Ovary (tissue), 9 donors: ENCODE measurements around the gene PRR16. TPM values are rescaled to one million over a fixed set of nuclear protein-coding genes. Genes with fewer than 3 reads are reported as not detected.

Experiments
- DNase-seq, 5 donors: peaks; one replicate each; pipeline ENCODE4 v3.0.0-alpha.2; 2019 to 2020
- H3K27ac ChIP-seq, 2 donors: fragments of 200-600 bp; one replicate each; pipeline versions ENCODE4 v1.5.1 to v1.8.0; 2019 to 2022
- H3K27me3 ChIP-seq: fragments of 200-600 bp; one replicate; pipeline ENCODE4 v1.8.0; 2022
- H3K36me3 ChIP-seq: fragments of 200-600 bp; sonication (generic); one replicate; pipeline ENCODE4 v1.5.1; 2019
- H3K4me1 ChIP-seq: one replicate; pipeline ENCODE4 v1.8.1; 2013; ENCODE audit warnings: mild to moderate bottlenecking, moderate library complexity; ENCODE audit not compliant: insufficient read depth
- H3K4me3 ChIP-seq: fragments of 200-600 bp; sonication (generic); one replicate; pipeline ENCODE4 v1.5.1; 2017
- H3K9me3 ChIP-seq, 2 donors: fragments of 200-600 bp in 1 of 2; sonication (generic) in 1 of 2; one replicate each; pipeline versions ENCODE4 v1.5.1 to v1.8.1; 2013 to 2019; ENCODE audit warnings: mild to moderate bottlenecking in 1 of 2, moderate library complexity in 1 of 2
- EP300 ChIP-seq: sonication (generic); formaldehyde crosslinking; IDR thresholded peaks from one replicate; pipeline ENCODE4 v1.6.1; 2017; ENCODE audit warnings: antibody characterized with exemption
- POLR2A ChIP-seq: fragments of 450-650 bp; IDR thresholded peaks from one replicate; pipeline ENCODE4 v1.6.1; 2017; ENCODE audit warnings: antibody characterized with exemption, mild to moderate bottlenecking, moderate library complexity
- WGBS, 3 donors: extraction: QIAGEN DNeasy Blood & Tissue Kit in 1 of 3; methylation state at CpG; one replicate each; pipeline versions ENCODE4 v1.1.5 to v1.1.7; 2013 to 2017; 5-methylcytosine and 5-hydroxymethylcytosine counted together
- intact Hi-C, 4 donors: fragments of 100-400 bp; cut with DNase I; formaldehyde crosslinking; loops; one replicate each; pipeline versions ENCODE4 v1.11.0 to v1.15.1; 2022 to 2023
- polyA plus RNA-seq, 2 donors: library from polyadenylated mRNA; stranded (reverse); fragments of 200-250 nt in 1 of 2; fragments of 350-450 nt in 1 of 2; fragmentation: Illumina TruSeq in 1 of 2; extraction: RNeasy Lipid Tissue Mini Kit (QIAGEN cat#74804) in 1 of 2; gene quantifications; one replicate each; pipeline ENCODE4 v1.2.3, GENCODE V29; 2013 to 2014
- total RNA-seq, 7 donors: library from RNA; depleted of rRNA in 2 of 7; stranded (reverse); fragments of >200 nt in 2 of 7; fragmentation: NEBNext Ultra II Directional in 3 of 7; extraction: Animal tissue kit (Norgen Biotek cat#: 25700) in 3 of 7; gene quantifications; one replicate each; pipeline versions ENCODE4 v1.1.0 to v1.2.4, GENCODE V29; 2016 to 2023
- TF ChIP-seq, protein P1 (sequence below), 3 donors: fragments of 450-650 bp in 2 of 3; fragments of 200-600 bp in 1 of 3; IDR thresholded peaks; one replicate each; pipeline versions ENCODE4 v1.5.1 to v1.8.0; 2016 to 2022; ENCODE audit warnings: antibody characterized with exemption in 3 of 3, mild to moderate bottlenecking in 1 of 3
- donor health status: DM: no; HTN: no; CAD: no; lungs with moderate emphysema.
- donor health status: DM: no; HTN: no; CAD: no.
- donor health status: Bipolar disorder and iron deficiency.
- donor health status: DM: yes; HTN: yes; CAD: no.
- donor health status: DM: no; HTN: no; CAD: no.
- donor health status: DM: yes; HTN: yes; CAD: no.

PRR16 gene
- total and polyA plus RNA-seq, 9 donors = 1.5 to 11.0 (median 4.6) TPM

DNA sequence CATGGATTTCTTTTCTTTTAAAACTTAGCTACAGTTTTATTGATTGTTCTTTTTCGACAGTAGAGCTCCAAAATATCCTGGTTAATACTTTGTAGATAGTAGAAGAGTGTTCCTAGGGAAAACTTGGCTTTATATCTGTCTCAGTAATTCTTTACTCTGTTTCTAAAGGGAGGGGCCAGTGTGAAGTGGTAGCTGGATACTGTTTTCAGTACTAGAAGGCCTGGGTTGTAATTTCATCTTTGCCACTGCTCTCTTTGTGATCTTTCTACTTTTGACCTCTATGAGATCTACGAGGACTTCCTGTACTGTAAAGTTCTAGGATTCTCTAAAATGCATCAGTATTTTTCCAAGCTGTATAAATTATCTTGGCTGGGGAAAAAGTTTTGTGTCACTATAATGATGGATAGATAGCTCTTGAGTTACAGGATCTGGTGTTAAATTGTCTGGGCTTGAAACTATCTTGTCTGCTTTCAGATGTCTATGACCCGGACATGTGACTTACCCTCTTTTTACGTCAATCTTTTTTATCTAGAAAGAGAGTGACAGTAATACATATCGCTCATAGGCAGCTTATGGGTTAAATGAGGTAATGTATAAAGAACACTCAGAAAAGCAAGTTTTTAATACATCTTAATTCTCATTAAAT is 53.6 kb downstream of the PRR16 start:
- intact Hi-C loops = no loop called here
- H3K27me3 ChIP-seq = no peaks in the 10 kb centered on the region
- TF ChIP-seq, protein P1, sequence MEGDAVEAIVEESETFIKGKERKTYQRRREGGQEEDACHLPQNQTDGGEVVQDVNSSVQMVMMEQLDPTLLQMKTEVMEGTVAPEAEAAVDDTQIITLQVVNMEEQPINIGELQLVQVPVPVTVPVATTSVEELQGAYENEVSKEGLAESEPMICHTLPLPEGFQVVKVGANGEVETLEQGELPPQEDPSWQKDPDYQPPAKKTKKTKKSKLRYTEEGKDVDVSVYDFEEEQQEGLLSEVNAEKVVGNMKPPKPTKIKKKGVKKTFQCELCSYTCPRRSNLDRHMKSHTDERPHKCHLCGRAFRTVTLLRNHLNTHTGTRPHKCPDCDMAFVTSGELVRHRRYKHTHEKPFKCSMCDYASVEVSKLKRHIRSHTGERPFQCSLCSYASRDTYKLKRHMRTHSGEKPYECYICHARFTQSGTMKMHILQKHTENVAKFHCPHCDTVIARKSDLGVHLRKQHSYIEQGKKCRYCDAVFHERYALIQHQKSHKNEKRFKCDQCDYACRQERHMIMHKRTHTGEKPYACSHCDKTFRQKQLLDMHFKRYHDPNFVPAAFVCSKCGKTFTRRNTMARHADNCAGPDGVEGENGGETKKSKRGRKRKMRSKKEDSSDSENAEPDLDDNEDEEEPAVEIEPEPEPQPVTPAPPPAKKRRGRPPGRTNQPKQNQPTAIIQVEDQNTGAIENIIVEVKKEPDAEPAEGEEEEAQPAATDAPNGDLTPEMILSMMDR (IDR thresholded peaks at IDR 0.05) = no peak
- TF ChIP-seq POLR2A (no peak), EP300 (no peak)
- no peak overlapping the region for H3K27ac ChIP-seq
- H3K4me1 ChIP-seq = no peaks in the 10 kb centered on the region
- 58 to 71% (median 62%) methylated on average over 5 of the region's 5 CpGs for WGBS, 3 donors
- H3K9me3 ChIP-seq = no peaks in the 10 kb centered on the region
- H3K4me3 ChIP-seq = no peak overlapping the region
- DNase-seq = no peak
- no peaks in the 10 kb centered on the region for H3K36me3 ChIP-seq

GRCh38 chr5:120518581-120518980 is 54.5 kb downstream of the PRR16 start:
- H3K27ac ChIP-seq = no peak overlapping the region
- intact Hi-C loops = no loop called here
- H3K4me3 ChIP-seq = no peak overlapping the region
- no peaks in the 10 kb centered on the region for H3K36me3 ChIP-seq
- H3K27me3 ChIP-seq = no peaks in the 10 kb centered on the region
- TF ChIP-seq POLR2A = no peak
- no peak for TF ChIP-seq EP300
- TF ChIP-seq, protein P1 (IDR thresholded peaks at IDR 0.05) = no peak
- H3K4me1 ChIP-seq = no peaks in the 10 kb centered on the region
- 47 to 71% (median 58%) methylated on average over 1 of the region's 1 CpG for WGBS, 3 donors
- DNase-seq = no peak
- no peaks in the 10 kb centered on the region for H3K9me3 ChIP-seq

DNA sequence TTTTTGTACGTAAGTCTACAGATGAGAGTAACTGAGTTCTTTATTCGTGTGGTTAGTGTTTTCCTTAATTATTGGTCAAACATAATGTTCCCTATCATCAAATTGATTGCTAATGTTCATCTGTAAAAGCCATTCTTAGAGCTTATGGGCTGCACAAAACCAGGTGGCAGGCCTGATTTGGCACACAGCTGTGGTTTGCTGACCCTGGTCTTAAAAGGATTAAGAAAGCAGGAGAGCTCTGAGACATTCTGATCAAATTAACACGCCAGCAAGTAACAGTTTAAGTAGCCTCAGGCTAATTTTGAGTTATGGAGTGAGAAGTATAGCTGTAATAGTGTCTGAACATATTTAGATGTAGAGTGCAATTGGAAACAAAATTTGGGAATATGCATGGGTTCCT is 63.2 kb downstream of the PRR16 start:
- H3K27me3 ChIP-seq = no peaks in the 10 kb centered on the region
- no peaks in the 10 kb centered on the region for H3K9me3 ChIP-seq
- TF ChIP-seq EP300 = no peak
- TF ChIP-seq, protein P1 (IDR thresholded peaks at IDR 0.05) = no peak
- no peak for TF ChIP-seq POLR2A
- no peak overlapping the region for H3K27ac ChIP-seq
- no peaks in the 10 kb centered on the region for H3K36me3 ChIP-seq
- 63 to 75% (median 74%) methylated on average over 3 of the region's 3 CpGs for WGBS, 3 donors
- H3K4me3 ChIP-seq = no peak overlapping the region
- peaks cover 1% of the 10 kb centered on the region for H3K4me1 ChIP-seq
- no peak for DNase-seq
- intact Hi-C loops = no loop called here

- peaks cover 1% of the 10 kb centered on the region for H3K4me1 ChIP-seq
- H3K27ac ChIP-seq = no peak overlapping the region
- H3K27me3 ChIP-seq = no peaks in the 10 kb centered on the region
- no peak for TF ChIP-seq POLR2A
- no peaks in the 10 kb centered on the region for H3K9me3 ChIP-seq
- intact Hi-C loops = no loop called here
- WGBS, 3 donors = 60 to 77% (median 64%) methylated on average over 2 of the region's 2 CpGs
- DNase-seq = no peak
- H3K36me3 ChIP-seq = no peaks in the 10 kb centered on the region
- no peak overlapping the region for H3K4me3 ChIP-seq
Observed at GRCh38 chr5:120528609-120529008, 64.5 kb downstream of the PRR16 start.

DNA sequence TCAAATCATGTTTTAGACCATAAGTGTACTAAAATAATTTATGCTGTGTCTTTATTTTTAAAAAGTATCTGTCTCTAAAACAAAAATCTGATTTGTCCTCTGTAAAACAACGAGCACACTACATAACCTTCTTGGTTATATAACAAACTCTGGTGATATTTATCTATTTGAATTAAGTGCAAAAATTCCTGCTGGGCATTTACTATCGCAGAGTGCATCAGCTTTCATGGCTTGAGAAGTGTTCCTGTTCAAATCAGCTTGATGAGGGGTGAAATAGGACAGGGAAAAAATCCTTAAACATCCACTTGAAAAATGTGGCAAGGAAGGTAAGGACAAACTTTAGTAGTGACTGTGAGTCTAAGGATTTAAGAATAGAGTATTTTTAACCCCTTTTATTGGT is 65.3 kb downstream of the PRR16 start:
- Histone ChIP-seq H3K4me1 (peaks cover 1% of the 10 kb centered on the region), H3K27me3 (no peaks in the 10 kb centered on the region), H3K36me3 (no peaks in the 10 kb centered on the region), H3K4me3 (no peak overlapping the region), H3K9me3 (no peaks in the 10 kb centered on the region), H3K27ac (no peak overlapping the region)
- WGBS, 3 donors = 75 to 90% (median 88%) methylated on average over 2 of the region's 2 CpGs
- TF ChIP-seq, protein P1 (IDR thresholded peaks at IDR 0.05) = no peak
- TF ChIP-seq EP300 (no peak), POLR2A (no peak)
- intact Hi-C loops = no loop called here
- no peak for DNase-seq
